HG03066 (cell line): Measurements from ENCODE around the gene C19orf67.
A peak's percentile ranks its signal among the peaks of the same experiment; 100 is the strongest.

Experiments
- ATAC-seq: cut with Tn5 transposase; IDR thresholded peaks from one replicate; pipeline ENCODE4 v1.9.1; 2021; ENCODE audit warnings: low read depth; ENCODE audit not compliant: unreplicated experiment

C19orf67 gene

DNA sequence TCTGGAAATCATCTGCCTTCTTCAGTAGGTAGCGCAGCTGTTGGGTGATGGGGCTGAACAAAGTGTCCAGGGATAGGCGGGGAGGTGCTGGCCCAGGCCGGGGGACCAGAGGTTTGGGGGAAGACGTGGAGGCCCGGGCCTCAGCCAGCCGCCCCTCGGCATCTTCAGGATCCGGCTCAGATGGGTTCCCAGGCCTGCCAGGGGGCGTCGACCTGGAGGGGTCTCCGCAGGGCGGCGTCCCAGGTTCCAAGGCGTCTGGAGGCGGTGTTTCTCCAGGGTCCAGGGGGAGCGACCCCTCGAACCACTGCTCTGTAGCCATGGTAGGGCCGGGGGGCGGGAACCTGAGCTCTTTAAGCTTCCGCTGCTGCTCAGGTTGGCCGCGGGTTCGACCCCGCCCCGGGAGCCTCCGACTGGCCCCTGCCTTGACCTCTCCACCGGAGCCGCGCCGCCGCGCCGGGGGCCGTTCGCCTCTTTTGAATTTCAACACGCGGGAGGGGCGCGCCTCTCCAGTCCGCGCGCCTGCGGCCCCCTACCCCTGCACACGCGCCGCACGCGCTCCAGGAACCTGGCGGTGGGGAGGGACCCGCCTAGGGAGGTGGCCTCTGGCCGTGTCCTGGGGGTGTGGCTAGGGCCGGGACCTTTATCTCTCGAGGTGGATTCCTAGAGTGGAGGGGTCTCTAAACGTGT is at the start of gene C19orf67:
TSS of gene C19orf67 (minus strand) at position 475 of the 687 bp plus-strand sequence. CDS start at position 319, 156 bp downstream.
- no peak for ATAC-seq

DNA sequence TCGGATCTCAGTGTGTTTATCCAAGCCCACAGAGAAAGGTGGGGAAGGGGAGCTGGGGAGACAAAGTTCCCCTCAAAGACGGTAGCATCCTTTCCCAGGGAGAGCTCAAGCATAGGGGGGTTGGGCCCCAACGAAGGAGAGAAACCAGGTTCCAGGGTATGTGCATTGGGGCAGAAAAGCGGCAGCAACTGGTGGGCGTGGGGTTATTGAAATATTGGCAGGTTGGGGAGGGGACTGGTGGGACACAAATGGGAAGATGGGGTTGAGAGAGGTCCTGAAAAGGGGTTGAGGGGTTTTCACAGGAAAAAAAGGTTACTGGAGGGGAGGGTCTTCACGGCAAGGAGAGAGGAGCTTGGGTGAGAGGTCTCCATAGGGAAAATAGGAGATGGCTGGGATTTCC is 49.8 kb upstream of the C19orf67 start:
- no peak for ATAC-seq

DNA sequence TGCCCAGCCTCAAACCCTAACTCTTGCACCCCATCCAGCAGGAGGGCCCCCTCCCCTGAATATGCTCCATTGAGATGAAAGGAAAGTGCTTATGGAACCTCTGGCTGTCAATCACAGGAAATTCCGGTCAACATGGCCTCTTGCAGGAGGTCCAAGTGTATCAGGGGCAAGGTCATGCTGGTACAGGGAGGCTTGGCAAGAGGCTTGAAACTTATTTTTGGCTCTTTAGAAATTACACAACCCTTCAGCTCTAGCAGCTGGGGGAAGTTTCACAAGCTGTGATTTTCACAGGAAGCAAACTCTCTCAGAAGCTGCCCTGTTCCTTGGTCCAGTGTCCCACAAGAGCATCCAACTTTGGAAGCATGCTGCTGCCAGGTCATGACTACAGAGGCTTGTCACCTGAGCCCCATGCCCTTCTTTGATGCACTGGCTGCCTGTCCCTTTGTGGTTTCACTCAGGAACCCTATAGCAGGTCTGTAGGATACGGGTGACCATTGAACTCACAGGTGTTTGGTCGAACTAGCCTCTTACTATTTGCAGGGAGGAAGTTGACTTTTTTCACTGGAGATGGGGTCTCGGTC is 42.4 kb upstream of the C19orf67 start:
- no peak for ATAC-seq

DNA sequence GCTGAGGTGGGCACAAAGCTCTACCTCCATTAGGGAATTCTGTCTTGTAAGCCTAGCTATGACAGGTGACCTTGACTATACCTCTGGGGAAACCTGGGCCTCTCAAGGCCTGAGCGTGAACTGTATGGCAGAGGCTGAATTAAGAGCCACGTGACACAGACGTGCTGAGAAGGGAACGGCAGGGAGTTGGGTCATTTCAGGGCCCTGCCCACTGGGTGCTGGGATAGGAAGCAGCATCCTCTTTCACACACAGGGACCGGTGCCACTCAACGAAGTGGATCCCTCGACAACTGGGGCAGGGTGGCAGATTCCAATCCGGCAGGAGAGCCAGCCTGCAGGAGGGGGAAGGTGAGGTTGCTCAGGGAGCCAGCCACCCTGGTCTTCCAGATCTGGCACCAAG is 41.6 kb upstream of the C19orf67 start:
- ATAC-seq = no peak

DNA sequence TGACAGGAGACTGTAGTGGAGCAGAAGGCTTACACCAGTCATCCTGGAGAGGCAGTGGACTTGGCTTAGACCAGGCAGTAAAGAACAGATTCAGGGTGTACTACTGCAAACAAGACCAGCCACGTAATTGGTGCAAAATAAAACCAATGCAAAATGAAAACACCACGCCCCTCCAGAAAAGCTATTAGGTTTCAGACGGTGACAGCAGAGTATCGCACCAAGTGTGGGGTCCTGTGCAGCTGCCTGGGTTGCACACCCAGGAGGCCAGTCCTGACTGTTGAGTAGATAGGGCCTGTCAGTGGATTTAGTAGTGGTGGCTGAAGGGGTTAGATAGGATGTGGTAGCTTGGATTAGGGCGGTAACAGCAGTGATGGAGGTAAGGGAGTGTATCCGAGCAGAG is 37.3 kb upstream of the C19orf67 start:
- no peak for ATAC-seq

DNA sequence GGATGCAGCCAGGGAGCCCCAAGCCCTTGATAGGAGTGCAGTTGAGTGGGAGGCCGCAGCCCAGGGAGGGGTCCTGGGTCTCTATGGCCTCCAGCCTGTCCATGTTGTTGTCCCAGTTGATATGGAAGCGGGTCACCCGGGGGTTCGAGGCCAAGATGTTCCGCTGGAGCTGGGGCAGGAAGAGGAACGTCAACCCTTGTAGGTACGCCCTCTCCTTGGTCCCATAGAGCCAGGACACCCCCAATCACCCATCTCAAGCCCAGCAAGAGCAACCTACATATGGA is 34.9 kb upstream of the C19orf67 start:
- ATAC-seq = no peak

DNA sequence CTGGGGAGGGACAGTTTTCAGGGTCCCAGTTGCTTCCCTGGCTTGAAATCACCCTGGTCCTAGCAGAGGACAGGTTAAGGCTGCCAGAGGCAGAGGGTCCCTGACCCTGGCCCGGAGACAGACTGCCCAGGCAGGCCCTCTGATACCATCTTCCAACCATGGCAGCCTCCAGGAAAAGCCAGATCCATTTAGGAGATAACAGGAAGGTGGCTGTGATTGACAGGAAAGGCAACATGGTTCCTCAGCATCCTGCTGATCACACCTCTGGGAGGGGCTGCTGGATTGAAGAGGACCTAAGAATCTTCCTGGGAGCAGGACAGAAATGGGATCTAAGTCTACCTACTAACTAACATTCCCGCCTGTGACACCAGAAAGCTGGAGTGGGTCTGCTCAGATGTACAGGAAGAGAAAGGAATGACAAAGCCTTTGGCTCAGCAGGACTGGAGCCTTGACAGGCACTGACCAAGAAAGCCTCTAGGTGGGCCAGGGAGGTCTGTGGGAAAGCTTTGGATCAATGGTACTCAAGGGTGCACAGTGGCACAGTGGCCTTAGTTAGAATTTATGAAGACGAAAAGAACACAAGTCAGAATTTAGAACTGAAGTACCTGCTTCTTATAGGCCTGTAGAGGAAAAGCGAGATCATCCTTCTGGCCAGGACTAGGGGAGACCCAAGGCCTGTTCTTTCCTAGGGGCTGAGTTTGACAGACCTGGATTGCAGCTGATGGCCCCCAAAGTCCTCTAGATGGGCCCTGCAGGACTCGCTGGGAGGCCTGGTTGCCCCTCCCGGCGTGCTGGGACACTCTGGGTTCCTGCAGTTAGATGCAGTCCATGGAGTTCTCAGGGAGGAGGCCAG is 34.3 kb upstream of the C19orf67 start:
- no peak for ATAC-seq

DNA sequence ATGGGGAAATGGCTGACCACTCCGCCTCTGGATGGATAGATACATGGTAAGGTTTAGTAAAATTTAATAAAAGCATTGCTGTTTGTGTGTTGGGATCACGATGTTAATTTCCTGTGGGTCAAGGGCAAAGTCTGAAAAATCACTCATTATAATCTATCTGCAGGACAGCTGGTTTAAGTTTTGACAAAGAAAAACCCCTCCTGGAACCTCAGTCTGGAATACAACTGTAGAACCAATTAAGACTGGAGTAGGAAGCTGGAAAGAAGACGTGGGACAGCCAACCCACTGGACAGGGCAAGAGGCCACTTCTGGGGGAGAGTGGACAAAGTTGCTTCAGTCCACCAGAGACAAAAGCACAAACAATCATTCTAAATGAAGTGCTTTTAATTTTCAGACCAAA is 33.6 kb upstream of the C19orf67 start:
- no peak for ATAC-seq

DNA sequence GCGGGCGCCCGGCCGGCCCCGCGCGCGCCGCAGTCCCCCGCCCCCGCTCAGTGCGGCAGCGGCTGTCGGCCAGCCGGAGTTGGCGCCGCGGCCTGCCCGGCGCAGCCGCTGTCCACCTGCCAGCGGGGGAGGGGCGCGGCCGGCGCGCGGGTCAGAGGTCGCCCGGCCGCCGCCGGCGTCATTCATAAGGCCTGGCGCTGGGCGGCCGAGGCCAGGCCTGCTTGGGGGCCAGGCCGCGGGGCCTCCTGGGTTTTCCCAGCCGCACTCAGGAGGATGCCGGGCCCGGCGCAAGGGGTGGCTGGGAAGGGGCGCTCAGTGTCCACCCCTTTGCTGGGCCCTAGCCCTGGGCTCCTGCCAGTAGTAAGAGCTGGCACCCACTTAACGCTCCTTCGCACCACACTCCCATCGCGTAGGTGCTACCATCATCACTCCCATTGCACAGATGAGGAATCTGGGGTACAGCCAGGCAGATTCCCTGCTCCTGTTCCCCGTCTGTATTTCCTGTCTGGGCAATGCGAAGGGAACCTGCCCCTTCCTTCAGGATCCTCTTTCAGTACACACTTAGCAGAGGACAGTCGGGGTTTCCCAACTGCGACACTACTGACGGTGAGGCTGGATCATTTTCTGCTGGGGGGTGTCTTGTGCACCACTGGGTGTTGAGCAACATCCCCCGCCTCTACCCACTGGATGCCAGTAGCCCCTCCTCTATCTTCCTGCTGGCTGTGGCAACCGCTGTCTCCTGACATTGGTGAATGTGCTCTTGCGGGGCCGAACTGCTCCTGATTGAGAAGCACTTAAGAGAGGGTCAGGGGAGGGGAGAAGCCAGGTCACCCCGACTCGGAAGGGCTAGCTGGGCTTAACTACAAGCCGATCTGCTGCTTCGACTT is 32.8 kb upstream of the C19orf67 start:
- peak; percentile 29 for ATAC-seq

DNA sequence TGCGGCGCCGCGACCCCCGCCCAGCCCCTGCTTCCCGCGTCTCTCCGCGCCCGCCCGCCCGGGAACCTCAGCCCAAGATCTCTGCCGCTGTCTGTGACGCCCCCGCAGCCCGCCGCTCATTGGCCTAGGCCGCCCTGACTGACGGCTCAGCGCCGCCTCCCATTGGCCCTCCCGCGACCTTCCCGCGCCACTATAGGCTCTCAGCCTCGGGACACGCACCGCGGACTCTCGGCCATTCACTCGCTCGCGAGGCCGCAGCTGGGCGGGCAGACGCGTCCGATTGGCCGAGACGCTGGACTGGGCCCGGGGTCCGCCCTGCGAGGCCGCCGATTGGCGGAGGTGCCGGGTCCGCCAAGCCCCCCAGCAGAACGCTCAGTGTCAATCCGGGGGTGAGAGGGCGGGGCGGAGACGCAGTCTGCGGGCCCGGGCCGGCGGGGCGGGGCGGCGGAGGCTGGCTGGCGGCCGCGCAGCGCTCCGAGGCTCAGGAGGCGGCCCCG is 32.1 kb upstream of the C19orf67 start, which contains the start of gene PRKACA:
TSS of gene PRKACA (minus strand) at position 95 of the 497 bp plus-strand sequence. CDS start 215 bp downstream, outside the sequence.
- ATAC-seq = peak; percentile 81

DNA sequence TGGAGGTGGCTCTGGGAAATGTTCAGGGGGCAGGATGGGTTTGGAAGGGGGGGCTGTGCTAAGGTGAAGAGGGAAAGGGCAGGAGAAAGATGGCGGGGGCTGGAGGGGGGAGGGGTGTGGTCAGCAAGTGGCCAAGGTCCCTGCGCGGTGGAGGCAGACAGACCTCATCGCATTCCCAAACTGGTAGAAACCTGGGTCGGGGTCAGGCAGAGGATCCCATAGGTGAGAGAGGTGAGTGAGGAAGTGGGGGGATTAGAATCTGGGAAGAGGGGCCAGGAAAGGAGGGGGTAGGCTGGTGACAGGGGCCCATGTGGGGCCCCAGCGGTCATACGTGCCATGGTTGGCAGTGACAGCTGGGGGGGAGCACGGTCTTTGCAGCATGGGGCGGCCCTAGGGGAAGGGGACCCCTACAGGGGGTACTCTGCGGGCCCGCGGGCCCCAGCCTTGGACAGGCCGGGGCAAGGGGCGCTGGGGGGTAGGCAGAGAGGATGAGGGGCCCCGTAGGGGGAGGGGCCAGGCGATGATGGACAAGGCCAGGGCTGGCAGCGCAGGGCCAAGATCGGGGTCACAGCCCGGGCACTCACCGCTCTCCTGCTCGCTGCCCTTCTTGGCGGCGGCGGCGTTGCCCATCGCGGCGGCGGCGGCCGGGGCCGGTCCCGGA is 31.5 kb upstream of the C19orf67 start:
- no peak for ATAC-seq

DNA sequence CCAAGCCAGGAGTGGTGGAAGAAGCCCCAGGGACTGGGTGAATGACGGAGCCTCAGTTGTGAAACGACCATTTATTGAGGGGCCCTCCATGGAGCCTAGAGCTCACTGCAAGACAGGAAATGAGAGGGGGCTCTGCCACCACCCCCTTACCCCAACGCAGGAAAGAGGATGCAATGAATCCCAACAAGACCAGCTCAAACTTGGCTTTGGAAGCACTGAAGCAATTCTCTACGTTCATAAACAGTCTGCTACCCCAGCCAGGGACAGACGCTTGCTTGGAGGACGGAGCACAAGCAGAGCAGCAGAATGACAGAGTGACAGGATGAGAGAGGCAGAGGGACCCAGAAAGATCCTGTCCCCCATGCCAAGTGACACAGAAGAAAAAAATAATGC is 30.9 kb upstream of the C19orf67 start:
- no peak for ATAC-seq

DNA sequence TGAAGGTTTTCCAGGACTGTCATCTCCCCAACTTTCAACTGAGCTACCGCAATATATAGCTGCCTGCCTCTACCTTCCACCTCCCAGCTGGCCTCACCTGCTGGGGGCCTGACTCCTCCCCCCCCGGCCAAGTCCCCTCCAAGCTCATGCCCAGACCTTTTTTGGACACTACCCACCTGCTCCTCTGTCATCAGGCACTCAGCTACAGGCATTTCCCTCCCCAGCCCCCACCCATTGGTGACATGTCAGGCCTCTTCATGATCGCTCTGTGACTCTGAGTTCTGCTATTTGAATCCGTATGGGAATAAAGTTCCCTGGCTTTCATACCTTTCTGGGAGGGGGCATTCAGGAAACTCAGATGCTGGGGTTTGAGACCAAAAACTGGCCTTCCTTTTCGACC is 30.2 kb upstream of the C19orf67 start:
- no peak for ATAC-seq

DNA sequence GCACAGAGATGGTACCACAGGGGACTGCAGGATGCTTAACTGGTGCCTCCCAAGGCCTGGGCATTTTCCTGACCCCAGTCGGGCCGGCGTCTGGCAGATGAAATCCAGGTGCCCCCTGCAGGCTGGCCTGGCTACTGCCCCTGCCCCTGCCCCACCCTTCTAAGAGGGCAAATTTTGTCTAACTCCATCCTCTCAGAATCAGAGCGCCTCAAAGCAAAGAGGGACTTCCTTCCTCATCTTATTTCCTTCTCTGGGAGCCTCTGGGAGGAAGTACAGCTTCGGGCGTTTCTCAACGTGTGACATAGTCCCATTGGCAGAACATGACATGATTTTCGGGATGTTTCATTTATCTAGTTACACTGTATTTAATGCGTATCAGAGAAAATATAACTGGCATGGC is 29.3 kb upstream of the C19orf67 start:
- ATAC-seq = no peak

DNA sequence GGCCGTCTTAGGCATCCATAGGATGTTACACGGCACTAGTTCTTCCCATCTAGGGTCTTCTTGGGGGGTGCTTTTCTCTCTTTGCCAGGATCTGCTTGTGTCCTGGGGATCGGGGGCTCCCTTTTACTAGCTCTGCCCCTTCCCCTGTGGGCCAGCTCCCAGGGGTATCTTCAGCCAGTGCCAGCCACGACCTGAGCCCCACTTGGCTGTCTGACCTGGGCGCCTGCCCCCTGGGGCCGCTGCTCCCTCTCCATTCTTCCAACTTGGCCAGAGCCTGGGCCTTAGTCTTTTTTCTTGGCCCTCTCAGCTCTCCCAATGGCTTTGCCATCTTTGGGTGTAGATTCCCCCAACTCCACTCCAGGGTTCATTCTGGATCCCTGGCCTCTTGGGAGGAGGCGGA is 28.9 kb upstream of the C19orf67 start:
- ATAC-seq = no peak

DNA sequence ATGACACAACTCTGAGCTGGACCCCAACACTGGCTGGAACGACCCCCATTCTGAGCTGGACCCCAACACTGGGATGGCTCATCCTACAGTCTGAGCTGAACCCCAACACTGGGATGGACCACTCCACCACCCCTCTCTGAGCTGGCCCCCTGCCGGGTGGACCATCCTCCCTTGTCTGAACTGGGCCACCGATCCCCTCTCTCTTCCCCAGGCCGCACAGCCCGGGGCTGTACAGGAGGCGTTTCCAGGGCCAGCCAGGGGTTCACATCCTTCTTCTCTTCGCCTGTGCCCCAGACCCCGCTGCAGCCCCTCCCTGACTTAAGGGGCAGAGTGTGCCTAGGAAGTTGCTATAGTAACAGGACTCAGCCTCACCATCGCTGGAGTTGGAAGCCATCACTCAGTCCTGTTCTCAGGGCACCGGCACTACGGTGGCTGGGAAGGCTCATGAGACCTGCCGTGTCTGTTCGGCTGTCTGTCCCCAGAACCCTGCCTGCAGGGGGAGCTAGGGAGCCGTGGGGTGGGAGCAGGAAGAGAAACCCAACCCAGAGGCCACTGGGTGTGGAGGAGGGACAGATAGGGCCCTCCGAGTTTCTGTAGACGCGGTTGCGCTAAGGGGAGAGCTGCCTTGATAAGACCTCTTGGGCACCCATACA is 28.3 kb upstream of the C19orf67 start:
- no peak for ATAC-seq

DNA sequence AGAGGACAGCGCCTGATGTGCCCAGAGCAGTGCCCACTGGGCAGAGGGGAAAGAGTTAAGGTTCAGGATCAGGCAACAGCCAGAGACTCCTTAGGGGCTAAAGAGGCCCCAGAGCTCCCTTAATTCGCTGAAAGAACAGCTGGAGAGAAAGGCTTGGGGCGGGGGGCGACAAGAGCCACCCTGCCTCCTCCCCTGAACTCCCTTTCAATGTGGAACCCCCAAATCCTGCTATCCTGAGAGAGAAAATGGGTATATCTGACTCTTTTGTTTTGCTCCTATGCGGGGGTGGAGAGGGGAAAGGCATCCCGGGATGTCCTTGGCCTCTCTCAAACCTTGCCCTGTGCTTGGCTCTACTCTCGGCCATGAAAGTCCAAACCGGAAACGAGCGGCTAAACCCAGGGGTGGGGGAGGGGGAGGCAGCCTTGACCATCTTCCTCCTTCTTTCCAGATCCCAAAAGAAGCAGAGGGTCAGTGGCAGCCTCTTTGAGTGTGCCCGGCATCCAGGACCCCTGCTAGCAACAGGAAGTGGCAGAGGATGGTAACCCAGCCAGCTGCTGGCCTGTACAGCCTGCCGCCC is 27.3 kb upstream of the C19orf67 start:
- no peak for ATAC-seq

DNA sequence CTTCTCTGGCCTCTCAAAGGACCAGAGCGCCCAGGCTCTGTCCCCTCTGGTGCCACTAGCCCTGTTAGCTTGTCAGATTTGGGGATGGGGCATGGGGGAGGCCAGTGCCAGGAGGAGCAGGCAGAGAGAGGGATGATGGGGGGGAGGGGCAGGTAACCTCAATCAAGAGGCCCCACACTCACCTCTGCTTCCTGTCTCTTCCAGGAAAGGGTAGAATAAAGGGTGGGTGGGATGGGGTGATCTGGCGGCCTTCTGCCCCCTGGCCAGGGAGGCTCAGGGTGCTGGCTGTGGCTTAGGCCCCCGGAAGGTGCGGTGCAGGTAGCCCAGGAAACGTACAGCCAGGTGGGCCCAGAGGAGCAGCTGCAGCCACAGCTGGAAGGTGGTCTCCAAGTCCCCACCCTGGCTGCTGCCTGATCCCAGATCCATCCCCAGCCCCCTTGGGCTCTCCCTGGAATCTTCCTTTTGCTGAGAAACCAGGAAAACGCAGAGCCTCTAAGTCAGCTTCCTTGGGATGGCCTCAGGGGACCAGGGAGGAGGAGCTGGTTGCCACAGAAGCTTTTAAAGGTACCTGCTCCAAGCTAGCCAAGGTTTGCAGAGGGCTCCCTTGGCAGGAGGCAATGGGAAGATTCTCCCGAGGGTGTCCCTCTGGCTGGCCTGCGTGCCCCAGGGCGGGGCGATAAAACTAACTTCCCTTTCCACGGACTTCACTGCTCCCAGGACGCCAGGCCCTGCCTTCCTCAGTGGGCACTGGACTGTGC is 26.6 kb upstream of the C19orf67 start:
- ATAC-seq = no peak

DNA sequence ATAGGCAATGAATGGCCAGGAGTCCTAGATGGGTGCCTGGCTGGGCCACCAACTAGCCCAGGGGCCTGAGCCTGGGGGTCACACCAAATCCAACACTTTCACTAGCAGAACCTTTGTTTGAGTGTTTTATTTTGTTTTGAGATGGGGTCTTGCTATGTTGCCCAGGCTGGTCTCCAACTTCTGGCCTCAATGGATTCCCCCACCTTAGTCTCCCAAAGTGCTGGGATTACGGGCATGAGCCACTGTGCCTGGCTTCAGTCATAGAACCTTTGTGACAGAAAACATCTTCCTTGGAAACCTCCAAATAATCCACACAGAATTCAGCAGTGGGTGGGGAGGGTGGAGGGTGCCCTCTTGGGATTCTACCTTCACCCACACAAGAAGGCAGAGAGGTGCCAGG is 25.9 kb upstream of the C19orf67 start:
- ATAC-seq = no peak
